HCT116 (cell line): ENCODE data around the gene GNPTG. TPM values are rescaled to one million over a fixed set of nuclear protein-coding genes. Genes with fewer than 3 reads are reported as not detected.

Experiments used
- ATAC-seq: fragments of 200-7000 bp; cut with Tn5 transposase; 2 replicates; pipeline ENCODE4 v1.9.1; 2020; ENCODE audit warnings: mild to moderate bottlenecking, moderate library complexity
- BruUV-seq: library from RNA; stranded (reverse); fragments of 400-500 nt; replicated peaks from 2 replicates; lab custom pipeline; 2021; lab: Mats Ljungman, UMichigan
- CTCF ChIA-PET: fragments of 300-600 bp; sonication (Branson Sonifier 250); formaldehyde crosslinking; loops from one replicate; lab custom pipeline; 2021; ENCODE audit warnings: antibody characterized with exemption; lab: Charles Lee
- POLR2A ChIA-PET: fragments of 300-600, 350-600 bp; sonication (Branson Sonifier 250); formaldehyde crosslinking; loops from one replicate; lab custom pipeline; 2021; ENCODE audit warnings: antibody characterized with exemption; lab: Charles Lee
- RAD21 ChIA-PET, 2 experiments: fragments of 300-600 bp; sonication (Branson Sonifier 250); formaldehyde crosslinking; loops; one replicate each; lab custom pipeline; 2023; ENCODE audit warnings: low total read pairs in 2 of 2; ENCODE audit not compliant: uncharacterized antibody in 2 of 2, unreplicated experiment in 2 of 2, low non-redundant PET in 1 of 2; lab: Charles Lee
- DNase-seq: peaks from one replicate; pipeline ENCODE4 v3.0.0-alpha.2; 2010; ENCODE audit warnings: low read depth, low spot score
- H2AFZ ChIP-seq: fragments of 200-600 bp; shearing (Covaris generic), sonication (generic); 2 replicates; pipeline ENCODE4 v1.6.1; 2017; ENCODE audit warnings: low read depth, mixed run types, mixed read lengths, antibody characterized with exemption, low read length; ENCODE audit not compliant: poor library complexity, severe bottlenecking
- H3K27ac ChIP-seq: 2 replicates; pipeline ENCODE4 v1.5.1; 2012; ENCODE audit warnings: low read depth, low read length
- H3K27me3 ChIP-seq: fragments of 200-600 bp; sonication (generic); 2 replicates; pipeline ENCODE4 v1.6.1; 2016; ENCODE audit warnings: mixed run types, low read length, mixed read lengths; ENCODE audit not compliant: insufficient read depth
- H3K36me3 ChIP-seq, 2 experiments: fragments of 200-500 bp in 1 of 2; fragments of 200-600 bp in 1 of 2; sonication (Bioruptor generic) in 1 of 2; sonication (generic) in 1 of 2; 2 replicates each; pipeline versions ENCODE4 v1.5.1 to v1.6.1; 2014 to 2016; ENCODE audit warnings: low read length in 2 of 2, inconsistent platforms in 1 of 2, mixed read lengths in 1 of 2, mixed run types in 1 of 2; ENCODE audit not compliant: insufficient read depth in 2 of 2, control insufficient read depth in 1 of 2
- H3K4me1 ChIP-seq, 2 experiments: fragments of 200-600 bp in 1 of 2; sonication (generic) in 1 of 2; 2 replicates each; pipeline versions ENCODE4 v1.5.1 to v1.6.1; 2012 to 2017; ENCODE audit warnings: low read length in 2 of 2, inconsistent platforms in 1 of 2, mild to moderate bottlenecking in 1 of 2, mixed read lengths in 1 of 2, mixed run types in 1 of 2, moderate library complexity in 1 of 2; ENCODE audit not compliant: insufficient read depth in 2 of 2, control insufficient read depth in 1 of 2
- H3K4me2 ChIP-seq: fragments of 200-600 bp; sonication (generic); 2 replicates; pipeline ENCODE4 v1.6.1; 2017; ENCODE audit warnings: mixed run types, low read length, mixed read lengths
- H3K4me3 ChIP-seq, 2 experiments: fragments of 200-600 bp in 1 of 2; sonication (generic) in 1 of 2; replicated peaks in 1 of 2; 2 replicates each; pipeline ENCODE4 v1.5.1; 2011 to 2016; ENCODE audit warnings: low read length in 2 of 2, control low read depth in 1 of 2, low read depth in 1 of 2, mild to moderate bottlenecking in 1 of 2, mixed read lengths in 1 of 2, mixed run types in 1 of 2
- H3K79me2 ChIP-seq: fragments of 200-600 bp; sonication (generic); 2 replicates; pipeline ENCODE4 v1.6.1; 2017; ENCODE audit warnings: mild to moderate bottlenecking, mixed run types, low read length, moderate library complexity, mixed read lengths; ENCODE audit not compliant: insufficient read depth
- H3K9ac ChIP-seq: fragments of 200-600 bp; sonication (generic); 2 replicates; pipeline ENCODE4 v1.6.1; 2016; ENCODE audit warnings: low read length, mixed read lengths
- H3K9me2 ChIP-seq: fragments of 200-600 bp; sonication (generic), shearing (Covaris generic); 2 replicates; pipeline ENCODE4 v1.6.1; 2017; ENCODE audit warnings: mixed run types, mild to moderate bottlenecking, moderate library complexity; ENCODE audit not compliant: insufficient read depth
- H3K9me3 ChIP-seq, 2 experiments: fragments of 200-500 bp in 1 of 2; fragments of 200-600 bp in 1 of 2; sonication (Bioruptor generic) in 1 of 2; sonication (generic) in 1 of 2; 2 replicates each; pipeline ENCODE4 v1.6.1; 2014 to 2017; ENCODE audit warnings: low read length in 2 of 2, mixed read lengths in 2 of 2, inconsistent platforms in 1 of 2, low read depth in 1 of 2, mild to moderate bottlenecking in 1 of 2, mixed run types in 1 of 2, moderate library complexity in 1 of 2; ENCODE audit not compliant: control insufficient read depth in 1 of 2, insufficient read depth in 1 of 2
- H4K20me1 ChIP-seq: fragments of 200-600 bp; sonication (generic), shearing (Covaris generic); 2 replicates; pipeline ENCODE4 v1.6.1; 2017; ENCODE audit warnings: mixed run types, mild to moderate bottlenecking, moderate library complexity; ENCODE audit not compliant: insufficient read depth
- CEBPB ChIP-seq: IDR thresholded peaks from 2 replicates; pipeline ENCODE4 v1.6.1; 2012; ENCODE audit warnings: low read depth
- ELF1 ChIP-seq: IDR thresholded peaks from 2 replicates; pipeline ENCODE4 v1.6.1; 2012; ENCODE audit warnings: low read depth, borderline replicate concordance
- EZH2phosphoT487 ChIP-seq: fragments of 200-600 bp; IDR thresholded peaks from 2 replicates; pipeline ENCODE4 v1.6.1; 2018; ENCODE audit warnings: antibody characterized with exemption, borderline replicate concordance
- FOSL1 ChIP-seq: IDR thresholded peaks from 2 replicates; pipeline ENCODE4 v1.6.1; 2012; ENCODE audit warnings: low read depth
- JUND ChIP-seq: IDR thresholded peaks from 2 replicates; pipeline ENCODE4 v1.6.1; 2012
- POLR2A ChIP-seq: IDR thresholded peaks from 2 replicates; pipeline ENCODE4 v1.7.0; 2011; ENCODE audit warnings: borderline replicate concordance; ENCODE audit not compliant: insufficient read depth, insufficient read length; ENCODE audit errors: extremely low read depth
- POLR2AphosphoS5 ChIP-seq: IDR thresholded peaks from 2 replicates; pipeline ENCODE4 v1.6.1; 2011; ENCODE audit warnings: mild to moderate bottlenecking, low read depth, low read length, moderate library complexity
- SIN3A ChIP-seq: IDR thresholded peaks from 2 replicates; pipeline ENCODE4 v1.6.1; 2012; ENCODE audit warnings: low read depth
- SP1 ChIP-seq: IDR thresholded peaks from 2 replicates; pipeline ENCODE4 v1.6.1; 2012; ENCODE audit warnings: low read depth
- TCF7L2 ChIP-seq: IDR thresholded peaks from 2 replicates; pipeline ENCODE4 v1.7.0; 2011; ENCODE audit warnings: borderline replicate concordance, inconsistent platforms; ENCODE audit not compliant: insufficient read depth, insufficient read length; ENCODE audit errors: extremely low read depth
- ZNF274 ChIP-seq: fragments of 200-500 bp; sonication (Bioruptor generic); IDR thresholded peaks from 2 replicates; pipeline ENCODE4 v1.6.1; 2014; ENCODE audit warnings: mild to moderate bottlenecking, low read depth, low read length, inconsistent platforms
- intact Hi-C: fragments of 100-400 bp; cut with micrococcal nuclease; formaldehyde crosslinking; loops from 2 replicates; pipeline ENCODE4 v1.10.0; 2022
- total RNA-seq: library from RNA; stranded (reverse); gene quantifications from one replicate; pipeline ENCODE4 v1.2.1, GENCODE V29; 2021; ENCODE audit not compliant: unreplicated experiment
- TF ChIP-seq, protein P1 (sequence below): IDR thresholded peaks from 2 replicates; pipeline ENCODE4 v1.6.1; 2012
- TF ChIP-seq, protein P2 (sequence below): IDR thresholded peaks from 2 replicates; pipeline ENCODE4 v1.6.1; 2012; ENCODE audit warnings: low read depth
- TF ChIP-seq, protein P3 (sequence below): IDR thresholded peaks from 2 replicates; pipeline ENCODE4 v1.6.1; 2011; ENCODE audit warnings: mild to moderate bottlenecking, low read length, moderate library complexity; ENCODE audit not compliant: insufficient replicate concordance; ENCODE audit errors: extremely low read depth

Gene GNPTG
- total RNA-seq, 1 experiment from 2014 or later: 35.2 TPM

DNA sequence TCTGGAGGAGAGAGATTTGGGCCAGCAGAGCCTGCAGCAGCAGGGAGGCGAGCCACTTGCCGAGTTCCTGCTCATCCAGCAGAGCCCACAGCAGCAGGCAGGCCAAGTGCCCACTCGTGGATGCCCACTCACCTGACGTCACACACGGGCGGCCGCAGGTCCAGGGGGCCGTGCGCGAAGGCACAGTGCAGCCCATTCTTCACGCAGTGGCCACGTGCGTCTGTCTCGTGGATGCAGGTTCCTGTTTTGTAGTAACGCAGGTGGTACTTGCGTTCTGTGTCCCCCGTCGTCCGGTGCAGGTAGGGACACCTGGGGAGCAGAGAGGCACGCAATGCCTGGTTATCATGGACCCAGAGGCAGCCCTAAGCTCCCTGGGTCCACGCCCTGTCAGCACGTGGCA is 51.3 kb downstream of the GNPTG start:
- H3K27me3 ChIP-seq: no peaks in the 10 kb centered on the region
- H3K9me2 ChIP-seq: no peaks in the 10 kb centered on the region
- POLR2A ChIA-PET: no interaction called here
- H3K27ac ChIP-seq: no peak overlapping the region
- ATAC-seq: no peak
- intact Hi-C loops: no loop called here
- H3K4me2 ChIP-seq: no peak overlapping the region
- H2AFZ ChIP-seq: no peak overlapping the region
- no peak for TF ChIP-seq SP1
- TF ChIP-seq, all 23 proteins: peak for 0
- ChIA-PET RAD21 (no interaction called here), CTCF (no interaction called here)
- no peak for DNase-seq
- BruUV-seq: no TSS peak
- peaks cover 5% of the 10 kb centered on the region in 2 experiments for H3K4me1 ChIP-seq
- no peak overlapping the region for H3K4me3 ChIP-seq
- H3K9ac ChIP-seq: no peak overlapping the region
- 0 out of 2 replicates have a peak, but pooled peaks cover 4% of the 10 kb centered on the region for H3K79me2 ChIP-seq
- no peaks in the 10 kb centered on the region for H3K9me3 ChIP-seq
- H4K20me1 ChIP-seq: no peaks in the 10 kb centered on the region
- no peaks in the 10 kb centered on the region for H3K36me3 ChIP-seq

DNA sequence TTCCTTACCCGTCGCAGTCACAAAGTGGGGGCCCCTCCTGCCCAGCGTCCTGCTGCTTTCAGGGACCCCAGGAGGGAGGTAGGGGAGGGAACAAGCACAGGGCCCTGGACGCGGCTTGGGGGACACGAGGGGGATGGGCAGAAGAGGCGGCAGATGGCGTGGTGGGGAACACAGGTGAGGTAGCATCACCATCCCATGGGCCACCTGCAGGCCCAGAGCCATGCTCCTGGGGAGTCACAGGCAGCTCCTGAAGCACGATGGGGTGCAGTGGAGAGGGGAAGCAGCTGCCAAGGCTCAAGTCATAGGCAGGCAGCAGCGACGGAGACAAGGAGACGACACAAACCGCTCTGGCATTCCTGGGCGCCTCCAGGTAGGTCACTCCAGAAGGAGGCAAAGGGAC is 52.0 kb downstream of the GNPTG start:
- ChIA-PET RAD21 (no interaction called here), POLR2A (no interaction called here), CTCF (no interaction called here)
- no peaks in the 10 kb centered on the region for H3K27me3 ChIP-seq
- ATAC-seq: no peak
- TF ChIP-seq, protein P1, sequence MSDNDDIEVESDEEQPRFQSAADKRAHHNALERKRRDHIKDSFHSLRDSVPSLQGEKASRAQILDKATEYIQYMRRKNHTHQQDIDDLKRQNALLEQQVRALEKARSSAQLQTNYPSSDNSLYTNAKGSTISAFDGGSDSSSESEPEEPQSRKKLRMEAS: no peak
- TF ChIP-seq ZNF274 (no peak), TCF7L2 (no peak), JUND (no peak), EZH2phosphoT487 (no peak), POLR2AphosphoS5 (no peak), POLR2A (no peak), FOSL1 (no peak), CEBPB (no peak), SP1 (no peak), ELF1 (no peak), SIN3A (no peak)
- TF ChIP-seq, protein P2, sequence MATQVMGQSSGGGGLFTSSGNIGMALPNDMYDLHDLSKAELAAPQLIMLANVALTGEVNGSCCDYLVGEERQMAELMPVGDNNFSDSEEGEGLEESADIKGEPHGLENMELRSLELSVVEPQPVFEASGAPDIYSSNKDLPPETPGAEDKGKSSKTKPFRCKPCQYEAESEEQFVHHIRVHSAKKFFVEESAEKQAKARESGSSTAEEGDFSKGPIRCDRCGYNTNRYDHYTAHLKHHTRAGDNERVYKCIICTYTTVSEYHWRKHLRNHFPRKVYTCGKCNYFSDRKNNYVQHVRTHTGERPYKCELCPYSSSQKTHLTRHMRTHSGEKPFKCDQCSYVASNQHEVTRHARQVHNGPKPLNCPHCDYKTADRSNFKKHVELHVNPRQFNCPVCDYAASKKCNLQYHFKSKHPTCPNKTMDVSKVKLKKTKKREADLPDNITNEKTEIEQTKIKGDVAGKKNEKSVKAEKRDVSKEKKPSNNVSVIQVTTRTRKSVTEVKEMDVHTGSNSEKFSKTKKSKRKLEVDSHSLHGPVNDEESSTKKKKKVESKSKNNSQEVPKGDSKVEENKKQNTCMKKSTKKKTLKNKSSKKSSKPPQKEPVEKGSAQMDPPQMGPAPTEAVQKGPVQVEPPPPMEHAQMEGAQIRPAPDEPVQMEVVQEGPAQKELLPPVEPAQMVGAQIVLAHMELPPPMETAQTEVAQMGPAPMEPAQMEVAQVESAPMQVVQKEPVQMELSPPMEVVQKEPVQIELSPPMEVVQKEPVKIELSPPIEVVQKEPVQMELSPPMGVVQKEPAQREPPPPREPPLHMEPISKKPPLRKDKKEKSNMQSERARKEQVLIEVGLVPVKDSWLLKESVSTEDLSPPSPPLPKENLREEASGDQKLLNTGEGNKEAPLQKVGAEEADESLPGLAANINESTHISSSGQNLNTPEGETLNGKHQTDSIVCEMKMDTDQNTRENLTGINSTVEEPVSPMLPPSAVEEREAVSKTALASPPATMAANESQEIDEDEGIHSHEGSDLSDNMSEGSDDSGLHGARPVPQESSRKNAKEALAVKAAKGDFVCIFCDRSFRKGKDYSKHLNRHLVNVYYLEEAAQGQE: no peak
- TF ChIP-seq, protein P3, sequence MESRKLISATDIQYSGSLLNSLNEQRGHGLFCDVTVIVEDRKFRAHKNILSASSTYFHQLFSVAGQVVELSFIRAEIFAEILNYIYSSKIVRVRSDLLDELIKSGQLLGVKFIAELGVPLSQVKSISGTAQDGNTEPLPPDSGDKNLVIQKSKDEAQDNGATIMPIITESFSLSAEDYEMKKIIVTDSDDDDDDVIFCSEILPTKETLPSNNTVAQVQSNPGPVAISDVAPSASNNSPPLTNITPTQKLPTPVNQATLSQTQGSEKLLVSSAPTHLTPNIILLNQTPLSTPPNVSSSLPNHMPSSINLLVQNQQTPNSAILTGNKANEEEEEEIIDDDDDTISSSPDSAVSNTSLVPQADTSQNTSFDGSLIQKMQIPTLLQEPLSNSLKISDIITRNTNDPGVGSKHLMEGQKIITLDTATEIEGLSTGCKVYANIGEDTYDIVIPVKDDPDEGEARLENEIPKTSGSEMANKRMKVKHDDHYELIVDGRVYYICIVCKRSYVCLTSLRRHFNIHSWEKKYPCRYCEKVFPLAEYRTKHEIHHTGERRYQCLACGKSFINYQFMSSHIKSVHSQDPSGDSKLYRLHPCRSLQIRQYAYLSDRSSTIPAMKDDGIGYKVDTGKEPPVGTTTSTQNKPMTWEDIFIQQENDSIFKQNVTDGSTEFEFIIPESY: no peak
- H3K9ac ChIP-seq: no peak overlapping the region
- H3K27ac ChIP-seq: no peak overlapping the region
- no peak for DNase-seq
- no peak overlapping the region for H3K4me3 ChIP-seq
- no TSS peak for BruUV-seq
- H4K20me1 ChIP-seq: no peaks in the 10 kb centered on the region
- no peak overlapping the region for H3K4me2 ChIP-seq
- no peak overlapping the region for H2AFZ ChIP-seq
- intact Hi-C loops: no loop called here
- peaks cover 9 to 12% of the 10 kb centered on the region in 2 experiments for H3K4me1 ChIP-seq
- no peaks in the 10 kb centered on the region for H3K9me2 ChIP-seq
- H3K9me3 ChIP-seq: no peaks in the 10 kb centered on the region
- no peaks in the 10 kb centered on the region for H3K36me3 ChIP-seq
- 0 out of 2 replicates have a peak, but pooled peaks cover 4% of the 10 kb centered on the region for H3K79me2 ChIP-seq
